H9 (cell line): ENCODE data around the gene RNF20. TPM values are rescaled to one million over a fixed set of nuclear protein-coding genes. Genes with fewer than 3 reads are reported as not detected.

Experiments
- DNase-seq: peaks from one replicate; pipeline ENCODE4 v3.0.0-alpha.2; 2017
- H2AFZ ChIP-seq: one replicate; pipeline ENCODE4 v1.6.1; 2013; ENCODE audit warnings: mild to moderate bottlenecking, low read length, control low read depth, moderate library complexity
- H2AK5ac ChIP-seq: 2 replicates; pipeline ENCODE4 v1.6.1; 2013; ENCODE audit warnings: low read length, control low read depth, mixed read lengths; ENCODE audit not compliant: insufficient read length
- H2BK120ac ChIP-seq: one replicate; pipeline ENCODE4 v1.6.1; 2013; ENCODE audit warnings: low read depth, mild to moderate bottlenecking, low read length, control low read depth, inconsistent platforms; ENCODE audit not compliant: poor library complexity, severe bottlenecking
- H2BK12ac ChIP-seq: 2 replicates; pipeline ENCODE4 v1.6.1; 2013; ENCODE audit warnings: low read length, control low read depth, mixed read lengths, low read depth; ENCODE audit not compliant: insufficient read length
- H2BK15ac ChIP-seq: 2 replicates; pipeline ENCODE4 v1.6.1; 2013; ENCODE audit warnings: low read depth, low read length, control low read depth
- H2BK20ac ChIP-seq: one replicate; pipeline ENCODE4 v1.6.1; 2013; ENCODE audit warnings: low read depth, mild to moderate bottlenecking, low read length, control low read depth, inconsistent platforms; ENCODE audit not compliant: poor library complexity, severe bottlenecking
- H2BK5ac ChIP-seq: 2 replicates; pipeline ENCODE4 v1.6.1; 2013; ENCODE audit warnings: low read length, control low read depth, mixed read lengths; ENCODE audit not compliant: insufficient read length
- H3K14ac ChIP-seq: 2 replicates; pipeline ENCODE4 v1.6.1; 2013; ENCODE audit warnings: low read length, control low read depth; ENCODE audit not compliant: insufficient read depth
- H3K18ac ChIP-seq: 2 replicates; pipeline ENCODE4 v1.6.1; 2013; ENCODE audit warnings: low read depth, mild to moderate bottlenecking, mixed read lengths, low read length, control low read depth; ENCODE audit not compliant: insufficient read length
- H3K23ac ChIP-seq: 2 replicates; pipeline ENCODE4 v1.6.1; 2013; ENCODE audit warnings: low read length, control low read depth, mixed read lengths, low read depth; ENCODE audit not compliant: insufficient read length
- H3K23me2 ChIP-seq: 2 replicates; pipeline ENCODE4 v1.6.1; 2013; ENCODE audit warnings: low read depth, mild to moderate bottlenecking, mixed read lengths, low read length, control low read depth; ENCODE audit not compliant: insufficient read length, poor library complexity, severe bottlenecking
- H3K27ac ChIP-seq: 2 replicates; pipeline ENCODE4 v1.5.1; 2013; ENCODE audit warnings: low read length, control low read depth, mixed read lengths, low read depth; ENCODE audit not compliant: insufficient read length
- H3K27me3 ChIP-seq: 2 replicates; pipeline ENCODE4 v1.6.1; 2013; ENCODE audit warnings: low read length, control low read depth, inconsistent platforms; ENCODE audit not compliant: insufficient read depth
- H3K4ac ChIP-seq: 2 replicates; pipeline ENCODE4 v1.6.1; 2013; ENCODE audit warnings: low read depth, mild to moderate bottlenecking, control low read depth, inconsistent platforms, low read length, moderate library complexity
- H3K4me1 ChIP-seq: 2 replicates; pipeline ENCODE4 v1.6.1; 2013; ENCODE audit warnings: low read length, control low read depth, inconsistent platforms; ENCODE audit not compliant: insufficient read depth
- H3K4me2 ChIP-seq: 2 replicates; pipeline ENCODE4 v1.6.1; 2013; ENCODE audit warnings: low read length, control low read depth, mixed read lengths; ENCODE audit not compliant: insufficient read length, insufficient read depth
- H3K56ac ChIP-seq: 2 replicates; pipeline ENCODE4 v1.6.1; 2013; ENCODE audit warnings: low read depth, mild to moderate bottlenecking, mixed read lengths, low read length, control low read depth; ENCODE audit not compliant: insufficient read length
- H3K79me1 ChIP-seq: 2 replicates; pipeline ENCODE4 v1.6.1; 2013; ENCODE audit warnings: low read depth, mild to moderate bottlenecking, moderate library complexity, low read length, control low read depth, inconsistent platforms; ENCODE audit not compliant: insufficient read depth, poor library complexity, severe bottlenecking
- H3K79me2 ChIP-seq: 2 replicates; pipeline ENCODE4 v1.6.1; 2013; ENCODE audit warnings: low read length, control low read depth, inconsistent platforms; ENCODE audit not compliant: insufficient read depth
- H3K9ac ChIP-seq: 2 replicates; pipeline ENCODE4 v1.6.1; 2013; ENCODE audit warnings: low read length, control low read depth, mixed read lengths; ENCODE audit not compliant: insufficient read length; ENCODE audit errors: extremely low read depth
- H3K9me3 ChIP-seq: one replicate; pipeline ENCODE4 v1.6.1; 2013; ENCODE audit warnings: low read depth, low read length, inconsistent platforms; ENCODE audit not compliant: control insufficient read depth
- H3T11ph ChIP-seq: one replicate; pipeline ENCODE4 v1.6.1; 2013; ENCODE audit warnings: mild to moderate bottlenecking, low read length, control low read depth, inconsistent platforms
- H4K20me1 ChIP-seq: one replicate; pipeline ENCODE4 v1.6.1; 2013; ENCODE audit not compliant: control insufficient read depth, insufficient read length, insufficient read depth
- H4K5ac ChIP-seq: 2 replicates; pipeline ENCODE4 v1.6.1; 2013; ENCODE audit warnings: low read depth, mild to moderate bottlenecking, mixed read lengths, low read length, control low read depth; ENCODE audit not compliant: insufficient read length
- H4K8ac ChIP-seq: replicated peaks from 2 replicates; pipeline ENCODE4 v1.6.1; 2013; ENCODE audit warnings: low read length, control low read depth, mixed read lengths, low read depth; ENCODE audit not compliant: insufficient read length
- H4K91ac ChIP-seq: 2 replicates; pipeline ENCODE4 v1.6.1; 2013; ENCODE audit warnings: low read depth, mild to moderate bottlenecking, moderate library complexity, mixed read lengths, low read length, control low read depth; ENCODE audit not compliant: insufficient read length
- H3K27ac Mint-ChIP-seq, 3 experiments: 2 replicates in 2 of 3; 3 replicates in 1 of 3; pipeline ENCODE4 v1.8.0; 2020 to 2021; ENCODE audit warnings: mixed read lengths in 3 of 3, mild to moderate bottlenecking in 1 of 3, moderate library complexity in 1 of 3
- H3K27me3 Mint-ChIP-seq: 2 replicates; pipeline ENCODE4 v1.8.0; 2021; ENCODE audit warnings: low read depth, mild to moderate bottlenecking, moderate library complexity, mixed read lengths
- H3K36me3 Mint-ChIP-seq, 3 experiments: 2 replicates in 2 of 3; 3 replicates in 1 of 3; pipeline ENCODE4 v1.8.0; 2020 to 2021; ENCODE audit warnings: low read depth in 3 of 3, mixed read lengths in 3 of 3; ENCODE audit not compliant: insufficient read depth in 1 of 3
- H3K4me1 Mint-ChIP-seq, 2 experiments: 2 replicates each; pipeline ENCODE4 v1.8.0; 2020; ENCODE audit warnings: mixed read lengths in 2 of 2
- H3K4me3 Mint-ChIP-seq, 2 experiments: 2 replicates in 1 of 2; 3 replicates in 1 of 2; pipeline ENCODE4 v1.8.0; 2020 to 2021; ENCODE audit warnings: mild to moderate bottlenecking in 2 of 2, mixed read lengths in 2 of 2, moderate library complexity in 1 of 2
- H3K9me3 Mint-ChIP-seq, 2 experiments: 2 replicates in 1 of 2; 3 replicates in 1 of 2; pipeline ENCODE4 v1.8.0; 2020; ENCODE audit warnings: mild to moderate bottlenecking in 2 of 2, mixed read lengths in 2 of 2, moderate library complexity in 1 of 2
- total RNA-seq: library from RNA; stranded (reverse); gene quantifications from 2 replicates; pipeline ENCODE4 v1.2.1, GENCODE V29; 2021
- TF ChIP-seq, protein P1 (sequence below): fragments of 200-600 bp; sonication (generic); conservative IDR thresholded peaks from 3 replicates; pipeline ENCODE4 v1.8.0; 2021; ENCODE audit warnings: antibody characterized with exemption, mild to moderate bottlenecking

RNF20 gene
- total RNA-seq, 1 experiment from 2014 or later = 48.5 TPM

DNA sequence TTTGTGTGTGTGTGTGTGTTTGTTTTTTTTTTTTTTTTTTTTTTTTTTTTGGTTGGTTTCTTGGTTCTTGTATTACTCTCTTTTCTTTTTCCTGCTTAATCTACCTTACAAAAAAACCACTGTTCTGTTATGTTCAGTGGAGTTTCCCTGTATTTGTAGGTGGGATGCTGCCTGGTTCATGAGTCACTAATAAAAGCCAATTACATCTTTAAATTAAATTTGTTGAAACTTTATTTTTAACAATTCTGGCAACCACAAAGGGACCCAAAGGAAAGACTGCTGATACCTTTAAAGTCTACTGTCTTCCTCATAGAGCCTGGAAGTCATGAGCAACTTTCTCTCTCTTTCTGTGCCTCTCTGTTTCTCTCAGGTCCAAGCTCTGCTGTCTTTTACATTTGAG, 29.5 kb upstream of the RNF20 start:
- H3K79me1 ChIP-seq = no peaks in the 10 kb centered on the region
- no peaks in the 10 kb centered on the region for H3K27me3 ChIP-seq
- H2BK12ac ChIP-seq = no peak overlapping the region
- TF ChIP-seq, protein P1, sequence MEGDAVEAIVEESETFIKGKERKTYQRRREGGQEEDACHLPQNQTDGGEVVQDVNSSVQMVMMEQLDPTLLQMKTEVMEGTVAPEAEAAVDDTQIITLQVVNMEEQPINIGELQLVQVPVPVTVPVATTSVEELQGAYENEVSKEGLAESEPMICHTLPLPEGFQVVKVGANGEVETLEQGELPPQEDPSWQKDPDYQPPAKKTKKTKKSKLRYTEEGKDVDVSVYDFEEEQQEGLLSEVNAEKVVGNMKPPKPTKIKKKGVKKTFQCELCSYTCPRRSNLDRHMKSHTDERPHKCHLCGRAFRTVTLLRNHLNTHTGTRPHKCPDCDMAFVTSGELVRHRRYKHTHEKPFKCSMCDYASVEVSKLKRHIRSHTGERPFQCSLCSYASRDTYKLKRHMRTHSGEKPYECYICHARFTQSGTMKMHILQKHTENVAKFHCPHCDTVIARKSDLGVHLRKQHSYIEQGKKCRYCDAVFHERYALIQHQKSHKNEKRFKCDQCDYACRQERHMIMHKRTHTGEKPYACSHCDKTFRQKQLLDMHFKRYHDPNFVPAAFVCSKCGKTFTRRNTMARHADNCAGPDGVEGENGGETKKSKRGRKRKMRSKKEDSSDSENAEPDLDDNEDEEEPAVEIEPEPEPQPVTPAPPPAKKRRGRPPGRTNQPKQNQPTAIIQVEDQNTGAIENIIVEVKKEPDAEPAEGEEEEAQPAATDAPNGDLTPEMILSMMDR = no peak
- H4K8ac ChIP-seq = no peak overlapping the region
- H4K20me1 ChIP-seq = no peaks in the 10 kb centered on the region
- peaks cover 3% of the 10 kb centered on the region in 2 experiments; a peak in 2 of 4 replicates for H3K4me1 Mint-ChIP-seq
- no peaks in the 10 kb centered on the region for H3K27me3 Mint-ChIP-seq
- no peak overlapping the region for H3K9ac ChIP-seq
- no peak overlapping the region for H3K14ac ChIP-seq
- no peaks in the 10 kb centered on the region for H3K36me3 Mint-ChIP-seq
- H3K23ac ChIP-seq = no peak overlapping the region
- H3K27ac ChIP-seq = no peak overlapping the region
- H3K4me2 ChIP-seq = no peak overlapping the region
- H2BK15ac ChIP-seq = no peak overlapping the region
- H3K9me3 ChIP-seq = no peaks in the 10 kb centered on the region
- no peak overlapping the region for H3K4me3 Mint-ChIP-seq
- no peak overlapping the region for H3K4ac ChIP-seq
- no peak overlapping the region for H4K5ac ChIP-seq
- H3K4me1 ChIP-seq = no peaks in the 10 kb centered on the region
- H3K56ac ChIP-seq = no peak overlapping the region
- no peak overlapping the region for H2AFZ ChIP-seq
- no peak overlapping the region for H3K18ac ChIP-seq
- no peak overlapping the region for H3T11ph ChIP-seq
- no peaks in the 10 kb centered on the region for H3K9me3 Mint-ChIP-seq
- no peak overlapping the region for H2BK120ac ChIP-seq
- no peak for DNase-seq
- no peaks in the 10 kb centered on the region for H3K79me2 ChIP-seq
- H2BK5ac ChIP-seq = no peak overlapping the region
- no peaks in the 10 kb centered on the region for H3K23me2 ChIP-seq
- no peak overlapping the region for H2AK5ac ChIP-seq
- no peak overlapping the region for H4K91ac ChIP-seq
- no peak overlapping the region for H2BK20ac ChIP-seq
- H3K27ac Mint-ChIP-seq = no peak overlapping the region
